Peyer's patch (tissue), 4 donors: ENCODE measurements around the gene CYP19A1. TPM values are rescaled to one million over a fixed set of nuclear protein-coding genes. Genes with fewer than 3 reads are reported as not detected.

ENCODE experiments used
- DNase-seq, 3 donors: peaks; one replicate each; pipeline ENCODE4 v3.0.0-alpha.2; 2017 to 2019
- H3K27ac ChIP-seq, 4 donors: fragments of 200-600 bp; sonication (generic); one replicate each; pipeline ENCODE4 v1.5.1; 2016 to 2019
- H3K27me3 ChIP-seq, 2 donors: fragments of 200-600 bp; sonication (generic); one replicate each; pipeline ENCODE4 v1.5.1; 2019
- H3K36me3 ChIP-seq, 3 donors: fragments of 200-600 bp; sonication (generic); one replicate each; pipeline ENCODE4 v1.5.1; 2016 to 2019
- H3K4me1 ChIP-seq, 4 donors: fragments of 200-600 bp; sonication (generic); one replicate each; pipeline ENCODE4 v1.5.1; 2016 to 2019
- H3K4me3 ChIP-seq, 4 donors: fragments of 200-600 bp; sonication (generic); 1 replicate in 3 of 4; 2 replicates in 1 of 4; pipeline ENCODE4 v1.5.1; 2016 to 2019; ENCODE audit warnings: mild to moderate bottlenecking in 1 of 4
- H3K9me3 ChIP-seq, 4 donors: fragments of 200-600 bp; sonication (generic); one replicate each; pipeline ENCODE4 v1.5.1; 2016 to 2019; ENCODE audit warnings: mild to moderate bottlenecking in 1 of 4
- CTCF ChIP-seq, 6 experiments: fragments of 450-650 bp in 4 of 6; fragments of 200-600 bp in 2 of 6; sonication (generic) in 1 of 6; IDR thresholded peaks; one replicate each; pipeline ENCODE4 v1.5.1; 2017 to 2019; ENCODE audit warnings: antibody characterized with exemption in 6 of 6, mild to moderate bottlenecking in 3 of 6, moderate library complexity in 1 of 6
- POLR2A ChIP-seq, 2 donors: fragments of 450-650 bp; IDR thresholded peaks; one replicate each; pipeline ENCODE4 v1.5.1; 2017; ENCODE audit warnings: antibody characterized with exemption in 2 of 2, mild to moderate bottlenecking in 2 of 2, moderate library complexity in 2 of 2
- total RNA-seq, 4 donors: library from RNA; depleted of rRNA; stranded (reverse); fragments of >200 nt; gene quantifications; one replicate each; pipeline ENCODE4 v1.1.0, GENCODE V29; 2016

The CYP19A1 gene
- total RNA-seq, 4 donors from 2014 or later = 0.83 TPM; not detected in 3

- TF ChIP-seq POLR2A (IDR thresholded peaks at IDR 0.05) (no peak), CTCF (IDR thresholded peaks at IDR 0.05) (no peak)
- DNase-seq = no peak
- no peaks in the 10 kb centered on the region for H3K4me1 ChIP-seq
- H3K27ac ChIP-seq = no peak overlapping the region
- no peaks in the 10 kb centered on the region for H3K36me3 ChIP-seq
- H3K9me3 ChIP-seq = no peaks in the 10 kb centered on the region
- H3K4me3 ChIP-seq = no peak overlapping the region
- H3K27me3 ChIP-seq = no peaks in the 10 kb centered on the region
Measured at GRCh38 chr15:51323749-51324148, 14.6 kb downstream of the CYP19A1 start.

GRCh38 chr15:51322621-51323296, 15.6 kb downstream of the CYP19A1 start:
- H3K4me3 ChIP-seq = no peak overlapping the region
- DNase-seq = peak in 1 of 3 donors; percentile 67
- H3K27me3 ChIP-seq = no peaks in the 10 kb centered on the region
- H3K4me1 ChIP-seq = no peaks in the 10 kb centered on the region
- TF ChIP-seq CTCF (IDR thresholded peaks at IDR 0.05) = no peak
- TF ChIP-seq POLR2A (IDR thresholded peaks at IDR 0.05) = no peak
- H3K36me3 ChIP-seq = no peaks in the 10 kb centered on the region
- no peaks in the 10 kb centered on the region for H3K9me3 ChIP-seq
- H3K27ac ChIP-seq = peak overlapping the region in 1 of 4 donors; percentile 39

- Histone ChIP-seq H3K27ac (no peak overlapping the region), H3K27me3 (no peaks in the 10 kb centered on the region), H3K4me1 (no peaks in the 10 kb centered on the region), H3K4me3 (no peak overlapping the region), H3K36me3 (no peaks in the 10 kb centered on the region), H3K9me3 (no peaks in the 10 kb centered on the region)
- no peak for TF ChIP-seq POLR2A (IDR thresholded peaks at IDR 0.05)
- no peak for TF ChIP-seq CTCF (IDR thresholded peaks at IDR 0.05)
- no peak for DNase-seq
Measured at GRCh38 chr15:51321316-51321715, 17.1 kb downstream of the CYP19A1 start.

- Histone ChIP-seq H3K4me1 (no peaks in the 10 kb centered on the region), H3K27me3 (no peaks in the 10 kb centered on the region), H3K4me3 (no peak overlapping the region), H3K9me3 (no peaks in the 10 kb centered on the region), H3K27ac (no peak overlapping the region), H3K36me3 (no peaks in the 10 kb centered on the region)
- no peak for DNase-seq
- TF ChIP-seq POLR2A (IDR thresholded peaks at IDR 0.05) (no peak), CTCF (IDR thresholded peaks at IDR 0.05) (no peak)
Measured at GRCh38 chr15:51320843-51321242, 17.6 kb downstream of the CYP19A1 start.

- TF ChIP-seq CTCF (IDR thresholded peaks at IDR 0.05) = no peak
- no peak for TF ChIP-seq POLR2A (IDR thresholded peaks at IDR 0.05)
- Histone ChIP-seq H3K27me3 (no peaks in the 10 kb centered on the region), H3K27ac (no peak overlapping the region), H3K4me3 (no peak overlapping the region), H3K4me1 (no peaks in the 10 kb centered on the region), H3K9me3 (no peaks in the 10 kb centered on the region), H3K36me3 (no peaks in the 10 kb centered on the region)
- no peak for DNase-seq
Measured at GRCh38 chr15:51319539-51319938, 18.9 kb downstream of the CYP19A1 start.
